Measurements from ENCODE around the gene MYOF. TPM values are rescaled to one million over a fixed set of nuclear protein-coding genes. Genes with fewer than 3 reads are reported as not detected.

MYOF gene
- total and polyA plus RNA-seq, 2 of the 8 experiments (the other 6 are each of a cell fraction or from before 2014, with no cell fraction given) = 0.98 to 2.3 TPM

GRCh38 chr10:93505075-93505474 is 22.9 kb upstream of the MYOF start:
- Histone ChIP-seq H3K79me2 (ENCODE audit: control insufficient read depth in 1 of 2, insufficient read depth in 2 of 2, low read length in 2 of 2) (0 out of 4 replicates have a peak, but pooled peaks cover 0 to 6% of the 10 kb centered on the region in 2 experiments), H3K14ac (ENCODE audit: insufficient read length) (no peak overlapping the region), H4K91ac (replicated peaks; ENCODE audit: insufficient read length, low read length) (no peak overlapping the region), H3K4ac (replicated peaks; ENCODE audit: insufficient read length, low read depth, low read length) (no peak overlapping the region), H4K5ac (ENCODE audit: insufficient read length, low read depth, low read length) (no peak overlapping the region), H3K56ac (replicated peaks; ENCODE audit: insufficient read length, low read depth, low read length) (no peak overlapping the region), H3K23me2 (ENCODE audit: low read depth, low read length) (no peaks in the 10 kb centered on the region), H4K8ac (ENCODE audit: extremely low read depth, insufficient read depth, low read length) (no peak overlapping the region), H2AFZ (ENCODE audit: low read length) (no peak overlapping the region), H2BK20ac (ENCODE audit: low read length) (no peak overlapping the region), H3K23ac (ENCODE audit: insufficient read length) (no peak overlapping the region), H3K4me1 (replicated peaks in 1 of 4; ENCODE audit: control insufficient read depth in 3 of 4, insufficient read depth in 4 of 4, low read length in 3 of 4) (no peaks in the 10 kb centered on the region), H2AK5ac (ENCODE audit: low read depth, low read length) (no peak overlapping the region), H3K4me3 (ENCODE audit: extremely low read depth in 1 of 4, insufficient read depth in 2 of 4, low read depth in 3 of 4, low read length in 4 of 4) (no peak overlapping the region), H3K9me3 (ENCODE audit: insufficient read depth in 2 of 2, low read depth in 1 of 2, low read length in 1 of 2) (no peaks in the 10 kb centered on the region), H3K9ac (replicated peaks in 1 of 4; ENCODE audit: extremely low read depth in 1 of 4, low read depth in 3 of 4, low read length in 3 of 4) (no peak overlapping the region), H2BK12ac (ENCODE audit: low read depth, low read length) (no peak overlapping the region), H3K36me3 (ENCODE audit: control insufficient read depth in 2 of 4, insufficient read depth in 4 of 4, low read length in 3 of 4) (peaks cover 0 to 40% (median 21%) of the 10 kb centered on the region in 4 experiments; a peak in 5 of 8 replicates), H3K27ac (ENCODE audit: low read depth, low read length) (no peak overlapping the region), H4K20me1 (replicated peaks in 1 of 2; ENCODE audit: control insufficient read depth in 1 of 2, insufficient read depth in 2 of 2, low read length in 2 of 2) (no peaks in the 10 kb centered on the region), H3K4me2 (ENCODE audit: insufficient read depth in 1 of 2, low read depth in 2 of 2, low read length in 2 of 2) (no peak overlapping the region), H2BK15ac (ENCODE audit: low read length) (no peak overlapping the region), H2BK120ac (replicated peaks; ENCODE audit: low read depth, low read length) (no peak overlapping the region), H2BK5ac (ENCODE audit: low read depth, low read length) (no peak overlapping the region), H3K18ac (ENCODE audit: extremely low read depth, low read length) (no peak overlapping the region), H3K79me1 (ENCODE audit: low read depth, low read length) (no peaks in the 10 kb centered on the region), H3K27me3 (replicated peaks in 1 of 4; ENCODE audit: control insufficient read depth in 3 of 4, extremely low read depth in 1 of 4, insufficient read depth in 3 of 4, low read length in 3 of 4) (no peaks in the 10 kb centered on the region)
- DNase-seq (ENCODE audit: low read depth in 1 of 2, low spot score in 2 of 2) = no peak
- 98% methylated on average over 2 of the region's 2 CpGs; no CpG with 5 or more reads in 1 of the 2 experiments for whole genome bisulfite sequencing, 2 experiments (ENCODE audit: extremely low coverage in 1 of 2, insufficient coverage in 1 of 2, insufficient read length in 1 of 2, insufficient replicate concordance in 2 of 2, low coverage in 1 of 2, low lambda C conversion rate in 2 of 2, missing lambda C conversion rate in 1 of 2)
- FAIRE-seq = no peak
- ChIA-PET POLR2A (ENCODE audit: partially characterized antibody) (interaction anchor here (1.1 kb wide), 1 partner anchor 279 kb away, joined by 4 read pairs; no protein-coding TSS in a partner anchor), CTCF (ENCODE audit: partially characterized antibody) (interaction anchor here (0.7 to 4.8 kb wide), 7 partner anchors 17 to 147 kb away, joined by 3 to 30 read pairs (median 4); partner anchors contain the start of gene MYOF)
- TF ChIP-seq EP300 (IDR thresholded peaks at IDR 0.05; ENCODE audit: borderline replicate concordance in 1 of 2, low read depth in 2 of 2, low read length in 2 of 2) (no peak), GABPA (IDR thresholded peaks at IDR 0.05; ENCODE audit: borderline replicate concordance, insufficient read depth, low read length) (no peak), PHF8 (conservative IDR thresholded peaks at IDR 0.05; ENCODE audit: low read depth, low read length) (no peak), KDM5A (IDR thresholded peaks at IDR 0.05; ENCODE audit: low read length) (no peak), EGR1 (IDR thresholded peaks at IDR 0.05; ENCODE audit: borderline replicate concordance, low read depth, low read length) (no peak)
